GM23338 (cell line): ENCODE measurements around the gene RENBP. TPM values are rescaled to one million over a fixed set of nuclear protein-coding genes. Genes with fewer than 3 reads are reported as not detected.

Experiments
- ATAC-seq: fragments of 200-7000 bp; cut with Tn5 transposase; 3 replicates; pipeline ENCODE4 v1.9.1; 2020
- DNase-seq: peaks from one replicate; pipeline ENCODE4 v3.0.0-alpha.2; 2015; ENCODE audit warnings: low spot score
- H2AFZ ChIP-seq: fragments of 200-600 bp; sonication (generic); 2 replicates; pipeline ENCODE4 v1.8.0; 2016; ENCODE audit warnings: antibody characterized with exemption, mild to moderate bottlenecking, moderate library complexity
- H3F3A ChIP-seq: fragments of 200-600 bp; sonication (generic); replicated peaks from 2 replicates; pipeline ENCODE4 v1.8.0; 2017; ENCODE audit warnings: antibody characterized with exemption, mixed run types, low read depth
- H3K27ac ChIP-seq: fragments of 200-600 bp; sonication (generic); 2 replicates; pipeline ENCODE4 v1.6.1; 2016; ENCODE audit warnings: low read depth
- H3K27me3 ChIP-seq: fragments of 200-600 bp; sonication (generic); 2 replicates; pipeline ENCODE4 v1.8.0; 2016; ENCODE audit warnings: mild to moderate bottlenecking, mixed run types, moderate library complexity; ENCODE audit not compliant: insufficient read depth
- H3K36me3 ChIP-seq: fragments of 200-600 bp; sonication (generic); 2 replicates; pipeline ENCODE4 v1.8.0; 2016; ENCODE audit warnings: mild to moderate bottlenecking; ENCODE audit not compliant: insufficient read depth
- H3K4me1 ChIP-seq: fragments of 200-600 bp; sonication (generic); 2 replicates; pipeline ENCODE4 v1.8.0; 2016; ENCODE audit warnings: mild to moderate bottlenecking, moderate library complexity; ENCODE audit not compliant: insufficient read depth
- H3K4me2 ChIP-seq: fragments of 200-600 bp; sonication (generic); 2 replicates; pipeline ENCODE4 v1.7.1; 2017; ENCODE audit warnings: mixed run types
- H3K4me3 ChIP-seq: fragments of 200-600 bp; sonication (generic); 2 replicates; pipeline ENCODE4 v1.6.1; 2016; ENCODE audit warnings: mixed run types
- H3K79me2 ChIP-seq: fragments of 200-600 bp; sonication (generic); replicated peaks from 2 replicates; pipeline ENCODE4 v1.8.0; 2017; ENCODE audit warnings: mild to moderate bottlenecking; ENCODE audit not compliant: insufficient read depth
- H3K9me2 ChIP-seq: fragments of 200-600 bp; sonication (generic); 2 replicates; pipeline ENCODE4 v1.8.0; 2017; ENCODE audit not compliant: insufficient read depth
- H4K20me1 ChIP-seq: fragments of 200-600 bp; sonication (generic); replicated peaks from 2 replicates; pipeline ENCODE4 v1.8.0; 2017; ENCODE audit warnings: mild to moderate bottlenecking; ENCODE audit not compliant: insufficient read depth
- H3K27ac Mint-ChIP-seq: 2 replicates; pipeline ENCODE4 v1.8.0; 2020; ENCODE audit warnings: inconsistent platforms, mild to moderate bottlenecking, moderate library complexity, mixed read lengths
- H3K27me3 Mint-ChIP-seq: 3 replicates; pipeline ENCODE4 v1.8.0; 2022; ENCODE audit warnings: low read depth, mild to moderate bottlenecking, moderate library complexity, mixed read lengths, inconsistent platforms; ENCODE audit not compliant: insufficient read depth, poor library complexity
- H3K36me3 Mint-ChIP-seq: 3 replicates; pipeline ENCODE4 v1.8.0; 2021; ENCODE audit warnings: low read depth, mild to moderate bottlenecking, inconsistent platforms, moderate library complexity, mixed read lengths
- H3K4me1 Mint-ChIP-seq: 3 replicates; pipeline ENCODE4 v1.8.0; 2020; ENCODE audit warnings: mild to moderate bottlenecking, inconsistent platforms, mixed read lengths
- H3K4me3 Mint-ChIP-seq: 3 replicates; pipeline ENCODE4 v1.8.0; 2021; ENCODE audit warnings: moderate library complexity, mild to moderate bottlenecking, inconsistent platforms, mixed read lengths
- H3K9me3 Mint-ChIP-seq: 3 replicates; pipeline ENCODE4 v1.8.0; 2020; ENCODE audit warnings: moderate library complexity, mild to moderate bottlenecking, inconsistent platforms, mixed read lengths
- CREB1 ChIP-seq: fragments of 250-450 bp; sonication (Bioruptor Pico); IDR thresholded peaks from 2 replicates; pipeline ENCODE4 v1.5.0; 2020; ENCODE audit warnings: low read depth, mild to moderate bottlenecking, moderate library complexity
- CTCF ChIP-seq, 2 experiments: fragments of 200-600 bp in 1 of 2; sonication (generic) in 1 of 2; conservative IDR thresholded peaks; 2 replicates each; pipeline versions ENCODE4 v1.5.1 to v1.6.1; 2016 to 2017; ENCODE audit warnings: antibody characterized with exemption in 2 of 2, low read depth in 2 of 2, mild to moderate bottlenecking in 2 of 2, moderate library complexity in 1 of 2
- ETS1 ChIP-seq: IDR thresholded peaks from 2 replicates; pipeline ENCODE4 v1.6.1; 2016; ENCODE audit warnings: antibody characterized with exemption
- EZH2 ChIP-seq: fragments of 200-600 bp; sonication (generic); IDR thresholded peaks from one replicate; pipeline ENCODE4 v1.8.0; 2017; ENCODE audit warnings: antibody characterized with exemption, mild to moderate bottlenecking, low read depth; ENCODE audit not compliant: unreplicated experiment
- EZH2phosphoT487 ChIP-seq: fragments of 200-600 bp; sonication (generic); IDR thresholded peaks from one replicate; pipeline ENCODE4 v1.8.1; 2018; ENCODE audit warnings: antibody characterized with exemption; ENCODE audit not compliant: unreplicated experiment
- JUNB ChIP-seq: IDR thresholded peaks from one replicate; pipeline ENCODE4 v1.6.1; 2016; ENCODE audit warnings: antibody characterized with exemption; ENCODE audit not compliant: unreplicated experiment
- NANOG ChIP-seq: IDR thresholded peaks from 2 replicates; pipeline ENCODE4 v1.6.1; 2016; ENCODE audit warnings: antibody characterized with exemption, borderline replicate concordance
- POLR2AphosphoS5 ChIP-seq: IDR thresholded peaks from 2 replicates; pipeline ENCODE4 v1.6.1; 2016; ENCODE audit warnings: antibody characterized with exemption, low read depth
- REST ChIP-seq: IDR thresholded peaks from one replicate; pipeline ENCODE4 v1.6.1; 2018; ENCODE audit warnings: antibody characterized with exemption; ENCODE audit not compliant: unreplicated experiment
- STAT1 ChIP-seq: IDR thresholded peaks from one replicate; pipeline ENCODE4 v1.6.1; 2016; ENCODE audit warnings: antibody characterized with exemption; ENCODE audit not compliant: unreplicated experiment
- ZNF114 ChIP-seq: fragments of 250-450 bp; sonication (Bioruptor Pico); IDR thresholded peaks from 2 replicates; pipeline ENCODE4 v1.5.0; 2020; ENCODE audit warnings: mild to moderate bottlenecking, moderate library complexity
- ZNF331 ChIP-seq: fragments of 250-450 bp; sonication (Bioruptor Pico); IDR thresholded peaks from 2 replicates; pipeline ENCODE4 v1.5.0; 2020; ENCODE audit warnings: low read depth, mild to moderate bottlenecking, moderate library complexity
- ZNF462 ChIP-seq: fragments of 250-450 bp; sonication (Bioruptor Pico); IDR thresholded peaks from 2 replicates; pipeline ENCODE4 v1.5.0; 2020; ENCODE audit warnings: mild to moderate bottlenecking, moderate library complexity
- polyA plus RNA-seq: library from polyadenylated mRNA; unstranded; fragments of >200 nt; fragmentation: Nextera tagmentation; extraction: Ambion mirVana; gene quantifications from 2 replicates; pipeline ENCODE4 v1.2.1, GENCODE V29; 2016
- total RNA-seq: library from RNA; depleted of rRNA; stranded (reverse); fragments of >200 nt; shearing (Covaris generic); gene quantifications from 2 replicates; pipeline ENCODE4 v1.2.3, GENCODE V29; 2014

Gene RENBP
- total and polyA plus RNA-seq, 2 experiments from 2014 or later, result 2.0 to 10.3 TPM

- peaks cover 27% of the 10 kb centered on the region for H3K36me3 Mint-ChIP-seq
- DNase-seq (no peak), ATAC-seq (no peak)
- H4K20me1 ChIP-seq, result no peaks in the 10 kb centered on the region
- no peaks in the 10 kb centered on the region for H3F3A ChIP-seq
- no peak overlapping the region for H3K4me2 ChIP-seq
- H3K4me3 Mint-ChIP-seq, result no peak overlapping the region
- H3K27ac ChIP-seq, result no peak overlapping the region
- no peaks in the 10 kb centered on the region for H3K4me1 ChIP-seq
- no peaks in the 10 kb centered on the region for H3K27me3 ChIP-seq
- no peak overlapping the region for H2AFZ ChIP-seq
- H3K36me3 ChIP-seq, result no peaks in the 10 kb centered on the region
- no peak overlapping the region for H3K27ac Mint-ChIP-seq
- no peaks in the 10 kb centered on the region; the same call in 2 of the 3 replicates for H3K4me1 Mint-ChIP-seq
- H3K79me2 ChIP-seq, result no peaks in the 10 kb centered on the region
- no peaks in the 10 kb centered on the region for H3K9me2 ChIP-seq
- H3K9me3 Mint-ChIP-seq, result no peaks in the 10 kb centered on the region; the same call in 2 of the 3 replicates
- no peak overlapping the region for H3K4me3 ChIP-seq
- TF ChIP-seq CTCF (conservative IDR thresholded peaks at IDR 0.05; ENCODE audit: low read depth in 2 of 2), result no peak
- TF ChIP-seq ZNF462 (CRISPR knock-in tag), result no peak
- TF ChIP-seq CREB1 (CRISPR knock-in tag), result no peak
- no peak for TF ChIP-seq EZH2
- no peak for TF ChIP-seq NANOG
- TF ChIP-seq JUNB, result no peak
- TF ChIP-seq ZNF114 (CRISPR knock-in tag), result no peak
- no peak for TF ChIP-seq STAT1
- no peak for TF ChIP-seq ETS1
- TF ChIP-seq EZH2phosphoT487, result no peak
- TF ChIP-seq REST, result no peak
- no peak for TF ChIP-seq POLR2AphosphoS5
- no peak for TF ChIP-seq ZNF331 (CRISPR knock-in tag)
- H3K27me3 Mint-ChIP-seq, result no peaks in the 10 kb centered on the region
These were observed 30.7 kb downstream of the RENBP start for GRCh38 chrX:153913701-153914100.
